SJCRH30 (cell line): Measurements from ENCODE around the gene RBM38. TPM values are rescaled to one million over a fixed set of nuclear protein-coding genes. Genes with fewer than 3 reads are reported as not detected.

Source experiments
- total RNA-seq: library from RNA; depleted of rRNA; stranded (reverse); fragments of >200 nt; shearing (Covaris generic); gene quantifications from 2 replicates; pipeline ENCODE4 v1.2.3, GENCODE V29; 2014; rRNA removed

Gene RBM38
- total RNA-seq, 1 experiment from 2014 or later, result 181 TPM

Other genes starting within 250 kb of the RBM38 start
- gene BMP7, start 124.8 kb upstream of the RBM38 start, total RNA-seq, result 14.6 and 15.6 TPM in 2 replicates
- not detected in 2 replicates for gene SPO11, start 61.6 kb upstream of the RBM38 start, total RNA-seq
- gene RAE1, start 40.1 kb upstream of the RBM38 start, total RNA-seq, result 112 and 119 TPM in 2 replicates
- 0.06 TPM in 1 of 2 replicates, not detected in the other for gene CTCFL, start 133.7 kb downstream of the RBM38 start, total RNA-seq
- gene PCK1, start 169.7 kb downstream of the RBM38 start, total RNA-seq, result 0.05 TPM in 1 of 2 replicates, not detected in the other
- gene ZBP1, start 229.0 kb downstream of the RBM38 start, total RNA-seq, result 0.02 TPM in 1 of 2 replicates, not detected in the other